Stimulated activated naive CD8-positive, alpha-beta T cell treated with anti-CD3 and anti-CD28 coated beads, Interleukin-15, Interleukin-2, amounts not matched to agents 100 ng/mL and 50 ng/mL, for 24 hours (primary cell): ENCODE measurements around the gene MYH11.
"Not testable (repeated sequence)": the region's sequence is repeated elsewhere in the genome, so short reads cannot be mapped to it uniquely, and the experiment has no call there.

Source experiments
- H3K27ac Mint-ChIP-seq: one replicate; pipeline ENCODE4 v1.8.0; 2021; ENCODE audit warnings: mild to moderate bottlenecking, mixed read lengths
- H3K27me3 Mint-ChIP-seq: one replicate; pipeline ENCODE4 v1.8.0; 2021; ENCODE audit warnings: mixed read lengths
- H3K36me3 Mint-ChIP-seq: one replicate; pipeline ENCODE4 v1.8.0; 2021; ENCODE audit warnings: low read depth, mixed read lengths
- H3K4me1 Mint-ChIP-seq: one replicate; pipeline ENCODE4 v1.8.0; 2021; ENCODE audit warnings: low read depth, mixed read lengths
- H3K4me3 Mint-ChIP-seq: one replicate; pipeline ENCODE4 v1.8.0; 2021; ENCODE audit warnings: mild to moderate bottlenecking, mixed read lengths
- H3K9me3 Mint-ChIP-seq: one replicate; pipeline ENCODE4 v1.8.0; 2021; ENCODE audit warnings: mixed read lengths

MYH11 gene

GRCh38 chr16:15672514-15673167, 184.2 kb downstream of the MYH11 start:
- Mint-ChIP-seq H3K27ac (peak overlapping the region; percentile 91), H3K4me1 (peaks cover 31% of the 10 kb centered on the region), H3K36me3 (peaks cover 63% of the 10 kb centered on the region), H3K9me3 (no peaks in the 10 kb centered on the region), H3K4me3 (peak overlapping the region; percentile 64), H3K27me3 (no peaks in the 10 kb centered on the region)

GRCh38 chr16:15672127-15672513, 184.7 kb downstream of the MYH11 start:
- not testable (repeated sequence) for H3K9me3 Mint-ChIP-seq, H3K4me3 Mint-ChIP-seq, H3K27me3 Mint-ChIP-seq
- Mint-ChIP-seq H3K36me3 (peaks cover 66% of the 10 kb centered on the region), H3K27ac (peak overlapping the region; percentile 91), H3K4me1 (peaks cover 31% of the 10 kb centered on the region)

- H3K9me3 Mint-ChIP-seq: no peaks in the 10 kb centered on the region
- H3K4me1 Mint-ChIP-seq: peaks cover 31% of the 10 kb centered on the region
- peaks cover 64% of the 10 kb centered on the region for H3K36me3 Mint-ChIP-seq
- H3K4me3 Mint-ChIP-seq: no peak overlapping the region
- no peaks in the 10 kb centered on the region for H3K27me3 Mint-ChIP-seq
- H3K27ac Mint-ChIP-seq: peak overlapping the region; percentile 53
These were observed 185.2 kb downstream of the MYH11 start for GRCh38 chr16:15671530-15672117.

- Mint-ChIP-seq H3K9me3 (no peaks in the 10 kb centered on the region), H3K4me3 (no peak overlapping the region), H3K36me3 (peaks cover 59% of the 10 kb centered on the region), H3K27ac (no peak overlapping the region), H3K4me1 (peaks cover 14% of the 10 kb centered on the region), H3K27me3 (no peaks in the 10 kb centered on the region)
These were observed 189.6 kb downstream of the MYH11 start for GRCh38 chr16:15667091-15667742.

- Mint-ChIP-seq H3K36me3 (peaks cover 58% of the 10 kb centered on the region), H3K27ac (no peak overlapping the region), H3K4me3 (no peak overlapping the region)
These were observed 191.7 kb downstream of the MYH11 start for GRCh38 chr16:15665107-15665506.

GRCh38 chr16:15660203-15660601, 196.6 kb downstream of the MYH11 start:
- H3K27ac Mint-ChIP-seq: no peak overlapping the region
- H3K36me3 Mint-ChIP-seq: peaks cover 60% of the 10 kb centered on the region
- no peaks in the 10 kb centered on the region for H3K27me3 Mint-ChIP-seq
- no peaks in the 10 kb centered on the region for H3K9me3 Mint-ChIP-seq
- no peak overlapping the region for H3K4me3 Mint-ChIP-seq
- peaks cover 45% of the 10 kb centered on the region for H3K4me1 Mint-ChIP-seq

More at GRCh38 chr16:15665107-15665506, 191.7 kb downstream of the MYH11 start:
- Mint-ChIP-seq H3K27me3 (no peaks in the 10 kb centered on the region), H3K4me1 (peaks cover 16% of the 10 kb centered on the region), H3K9me3 (no peaks in the 10 kb centered on the region)

GRCh38 chr16:15658556-15658955, 198.3 kb downstream of the MYH11 start:
- Mint-ChIP-seq H3K27me3 (no peaks in the 10 kb centered on the region), H3K36me3 (peaks cover 56% of the 10 kb centered on the region), H3K9me3 (no peaks in the 10 kb centered on the region), H3K4me3 (peak overlapping the region; percentile 15), H3K27ac (peak overlapping the region; percentile 77), H3K4me1 (peaks cover 51% of the 10 kb centered on the region)

GRCh38 chr16:15658149-15658548, 198.7 kb downstream of the MYH11 start:
- no peaks in the 10 kb centered on the region for H3K9me3 Mint-ChIP-seq
- H3K27me3 Mint-ChIP-seq: no peaks in the 10 kb centered on the region
- H3K4me1 Mint-ChIP-seq: peaks cover 55% of the 10 kb centered on the region
- no peak overlapping the region for H3K4me3 Mint-ChIP-seq
- H3K36me3 Mint-ChIP-seq: peaks cover 56% of the 10 kb centered on the region
- peak overlapping the region; percentile 77 for H3K27ac Mint-ChIP-seq

GRCh38 chr16:15655561-15655960, 201.3 kb downstream of the MYH11 start:
- H3K4me3 Mint-ChIP-seq, H3K9me3 Mint-ChIP-seq, H3K27me3 Mint-ChIP-seq, H3K27ac Mint-ChIP-seq: not testable (repeated sequence)
- peaks cover 55% of the 10 kb centered on the region for H3K36me3 Mint-ChIP-seq
- H3K4me1 Mint-ChIP-seq: peaks cover 64% of the 10 kb centered on the region

- Mint-ChIP-seq H3K27ac (no peak overlapping the region), H3K9me3 (no peaks in the 10 kb centered on the region), H3K4me1 (peaks cover 59% of the 10 kb centered on the region), H3K27me3 (no peaks in the 10 kb centered on the region), H3K4me3 (no peak overlapping the region), H3K36me3 (peaks cover 51% of the 10 kb centered on the region)
These were observed 202.2 kb downstream of the MYH11 start for GRCh38 chr16:15654591-15654990.

- H3K27me3 Mint-ChIP-seq: no peaks in the 10 kb centered on the region
- H3K4me3 Mint-ChIP-seq: peak overlapping the region; percentile 59
- peaks cover 51% of the 10 kb centered on the region for H3K4me1 Mint-ChIP-seq
- H3K36me3 Mint-ChIP-seq: peaks cover 44% of the 10 kb centered on the region
- H3K27ac Mint-ChIP-seq: peak overlapping the region; percentile 26
- H3K9me3 Mint-ChIP-seq: no peaks in the 10 kb centered on the region
These were observed 203.6 kb downstream of the MYH11 start for GRCh38 chr16:15653227-15653626.
